HL-60 (cell line): ENCODE measurements around the gene PPFIA4.

Experiments used
- GABPA ChIP-seq: IDR thresholded peaks from 2 replicates; pipeline ENCODE4 v1.6.1; 2012; ENCODE audit warnings: low read depth
- POLR2AphosphoS5 ChIP-seq: IDR thresholded peaks from 2 replicates; pipeline ENCODE4 v1.6.1; 2012; ENCODE audit warnings: low read depth
- SPI1 ChIP-seq: IDR thresholded peaks from 2 replicates; pipeline ENCODE4 v1.6.1; 2012; ENCODE audit warnings: low read depth, mild to moderate bottlenecking, borderline replicate concordance
- TF ChIP-seq, protein P1 (sequence below): IDR thresholded peaks from one replicate; pipeline ENCODE4 v1.5.1; 2011; ENCODE audit warnings: low read length, control low read depth, inconsistent platforms; ENCODE audit not compliant: insufficient read depth
- TF ChIP-seq, protein P2 (sequence below): IDR thresholded peaks from 2 replicates; pipeline ENCODE4 v1.6.1; 2012; ENCODE audit warnings: low read depth; ENCODE audit not compliant: insufficient replicate concordance

DNA sequence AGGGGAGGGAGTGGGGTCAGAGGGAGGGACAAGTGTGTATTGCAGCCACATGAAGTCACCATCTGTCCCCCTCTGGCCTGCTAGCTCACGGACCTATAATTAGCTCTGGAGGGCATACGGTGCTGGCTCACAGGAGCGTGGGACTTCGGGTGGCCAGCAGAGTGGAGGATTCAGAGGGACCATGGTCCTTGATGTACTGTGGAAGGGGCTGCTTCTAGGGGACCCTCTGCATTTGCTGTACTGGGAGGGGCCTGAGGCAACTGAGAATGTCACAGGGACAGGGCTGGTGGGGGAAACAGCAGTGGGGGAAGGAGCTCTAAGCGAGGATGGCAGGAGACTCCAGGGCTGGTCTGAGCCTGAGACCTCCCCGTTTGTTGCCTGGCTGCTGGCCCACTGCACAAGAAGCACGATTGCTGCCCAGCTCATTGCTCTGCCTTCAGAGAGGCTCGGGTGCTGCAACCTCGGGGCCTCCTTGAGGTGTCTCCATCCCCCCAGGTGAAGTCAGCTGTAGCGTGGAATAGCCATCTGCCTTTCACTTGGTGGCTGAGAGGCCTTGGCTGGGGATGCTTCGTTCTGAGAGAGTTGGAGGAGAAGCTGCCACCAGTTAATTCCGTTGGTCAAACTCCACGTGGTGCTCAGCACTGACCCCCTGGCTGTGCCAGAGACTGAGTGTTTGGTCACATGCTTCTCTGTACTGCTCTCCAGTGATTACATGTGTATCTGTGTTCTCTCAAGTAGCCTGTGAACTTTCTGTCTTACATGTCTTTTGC, 2.7 kb downstream of the PPFIA4 start:
- TF ChIP-seq, protein P1, sequence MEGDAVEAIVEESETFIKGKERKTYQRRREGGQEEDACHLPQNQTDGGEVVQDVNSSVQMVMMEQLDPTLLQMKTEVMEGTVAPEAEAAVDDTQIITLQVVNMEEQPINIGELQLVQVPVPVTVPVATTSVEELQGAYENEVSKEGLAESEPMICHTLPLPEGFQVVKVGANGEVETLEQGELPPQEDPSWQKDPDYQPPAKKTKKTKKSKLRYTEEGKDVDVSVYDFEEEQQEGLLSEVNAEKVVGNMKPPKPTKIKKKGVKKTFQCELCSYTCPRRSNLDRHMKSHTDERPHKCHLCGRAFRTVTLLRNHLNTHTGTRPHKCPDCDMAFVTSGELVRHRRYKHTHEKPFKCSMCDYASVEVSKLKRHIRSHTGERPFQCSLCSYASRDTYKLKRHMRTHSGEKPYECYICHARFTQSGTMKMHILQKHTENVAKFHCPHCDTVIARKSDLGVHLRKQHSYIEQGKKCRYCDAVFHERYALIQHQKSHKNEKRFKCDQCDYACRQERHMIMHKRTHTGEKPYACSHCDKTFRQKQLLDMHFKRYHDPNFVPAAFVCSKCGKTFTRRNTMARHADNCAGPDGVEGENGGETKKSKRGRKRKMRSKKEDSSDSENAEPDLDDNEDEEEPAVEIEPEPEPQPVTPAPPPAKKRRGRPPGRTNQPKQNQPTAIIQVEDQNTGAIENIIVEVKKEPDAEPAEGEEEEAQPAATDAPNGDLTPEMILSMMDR: no peak
- TF ChIP-seq POLR2AphosphoS5: no peak
- no peak for TF ChIP-seq GABPA
- TF ChIP-seq, protein P2, sequence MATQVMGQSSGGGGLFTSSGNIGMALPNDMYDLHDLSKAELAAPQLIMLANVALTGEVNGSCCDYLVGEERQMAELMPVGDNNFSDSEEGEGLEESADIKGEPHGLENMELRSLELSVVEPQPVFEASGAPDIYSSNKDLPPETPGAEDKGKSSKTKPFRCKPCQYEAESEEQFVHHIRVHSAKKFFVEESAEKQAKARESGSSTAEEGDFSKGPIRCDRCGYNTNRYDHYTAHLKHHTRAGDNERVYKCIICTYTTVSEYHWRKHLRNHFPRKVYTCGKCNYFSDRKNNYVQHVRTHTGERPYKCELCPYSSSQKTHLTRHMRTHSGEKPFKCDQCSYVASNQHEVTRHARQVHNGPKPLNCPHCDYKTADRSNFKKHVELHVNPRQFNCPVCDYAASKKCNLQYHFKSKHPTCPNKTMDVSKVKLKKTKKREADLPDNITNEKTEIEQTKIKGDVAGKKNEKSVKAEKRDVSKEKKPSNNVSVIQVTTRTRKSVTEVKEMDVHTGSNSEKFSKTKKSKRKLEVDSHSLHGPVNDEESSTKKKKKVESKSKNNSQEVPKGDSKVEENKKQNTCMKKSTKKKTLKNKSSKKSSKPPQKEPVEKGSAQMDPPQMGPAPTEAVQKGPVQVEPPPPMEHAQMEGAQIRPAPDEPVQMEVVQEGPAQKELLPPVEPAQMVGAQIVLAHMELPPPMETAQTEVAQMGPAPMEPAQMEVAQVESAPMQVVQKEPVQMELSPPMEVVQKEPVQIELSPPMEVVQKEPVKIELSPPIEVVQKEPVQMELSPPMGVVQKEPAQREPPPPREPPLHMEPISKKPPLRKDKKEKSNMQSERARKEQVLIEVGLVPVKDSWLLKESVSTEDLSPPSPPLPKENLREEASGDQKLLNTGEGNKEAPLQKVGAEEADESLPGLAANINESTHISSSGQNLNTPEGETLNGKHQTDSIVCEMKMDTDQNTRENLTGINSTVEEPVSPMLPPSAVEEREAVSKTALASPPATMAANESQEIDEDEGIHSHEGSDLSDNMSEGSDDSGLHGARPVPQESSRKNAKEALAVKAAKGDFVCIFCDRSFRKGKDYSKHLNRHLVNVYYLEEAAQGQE: no peak
- no peak for TF ChIP-seq SPI1
